SK-N-SH (cell line): Measurements from ENCODE around the gene PLEKHG1.

Experiments used
- CHD2 ChIP-seq: fragments of 150-350 bp; IDR thresholded peaks from 2 replicates; pipeline ENCODE4 v1.6.1; 2018; ENCODE audit warnings: low read length; ENCODE audit not compliant: partially characterized antibody
- ELF1 ChIP-seq: IDR thresholded peaks from 2 replicates; pipeline ENCODE4 v1.4.0; 2012
- EP300 ChIP-seq, 2 experiments: IDR thresholded peaks; 2 replicates each; pipeline versions ENCODE4 v1.4.0 to v1.6.1; 2012; ENCODE audit warnings: borderline replicate concordance in 1 of 2, low read depth in 1 of 2, low read length in 1 of 2
- GATA2 ChIP-seq: sonication (generic); formaldehyde crosslinking; IDR thresholded peaks from 2 replicates; pipeline ENCODE4 v1.5.0; 2020; ENCODE audit warnings: mild to moderate bottlenecking, missing genetic modification reagents
- MXI1 ChIP-seq: IDR thresholded peaks from 2 replicates; pipeline ENCODE4 v1.6.1; 2012; ENCODE audit warnings: mild to moderate bottlenecking, low read depth, low read length, improper control_type of control experiment
- NFIC ChIP-seq: IDR thresholded peaks from 2 replicates; pipeline ENCODE4 v1.4.0; 2012; ENCODE audit warnings: borderline replicate concordance
- NRF1 ChIP-seq: IDR thresholded peaks from 2 replicates; pipeline ENCODE4 v1.6.1; 2012; ENCODE audit warnings: low read depth, mild to moderate bottlenecking, low read length
- POLR2AphosphoS5 ChIP-seq: IDR thresholded peaks from 2 replicates; pipeline ENCODE4 v1.6.1; 2012; ENCODE audit warnings: low read depth, low read length
- USF2 ChIP-seq: fragments of 150-350 bp; IDR thresholded peaks from 2 replicates; pipeline ENCODE4 v1.6.1; 2017; ENCODE audit warnings: antibody characterized with exemption, low read length, low read depth, borderline replicate concordance
- YY1 ChIP-seq: IDR thresholded peaks from 2 replicates; pipeline ENCODE4 v1.4.0; 2012; ENCODE audit warnings: low read depth, mild to moderate bottlenecking
- ZBTB33 ChIP-seq: IDR thresholded peaks from 2 replicates; pipeline ENCODE4 v1.4.0; 2012; ENCODE audit warnings: low read depth, borderline replicate concordance
- TF ChIP-seq, protein P1 (sequence below): fragments of 200-600 bp; sonication (generic); IDR thresholded peaks from 2 replicates; pipeline ENCODE4 v1.6.1; 2017; ENCODE audit warnings: antibody characterized with exemption, mild to moderate bottlenecking, moderate library complexity
- TF ChIP-seq, protein P2 (sequence below): IDR thresholded peaks from 2 replicates; pipeline ENCODE4 v1.4.0; 2012; ENCODE audit warnings: low read depth, borderline replicate concordance

DNA sequence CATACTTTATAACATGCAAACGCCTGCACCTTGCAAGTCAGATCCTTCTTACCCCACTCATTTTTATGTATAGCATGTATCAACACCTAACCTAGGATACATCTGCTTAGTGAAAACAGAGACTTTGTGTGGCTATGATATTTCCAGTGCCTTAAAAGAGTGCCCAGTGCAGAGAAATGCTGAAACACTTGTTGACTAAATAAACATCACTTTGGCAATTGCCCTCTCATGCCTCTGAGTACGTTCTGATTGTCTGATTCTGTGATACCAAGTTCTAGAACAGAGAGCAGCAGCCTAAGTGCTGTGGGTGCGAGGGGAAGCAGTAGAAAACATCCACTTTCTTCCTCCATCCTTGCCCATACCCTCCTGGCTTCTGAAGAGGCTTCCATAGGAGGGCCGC lies 13.6 kb downstream of the PLEKHG1 start:
- TF ChIP-seq, protein P1, sequence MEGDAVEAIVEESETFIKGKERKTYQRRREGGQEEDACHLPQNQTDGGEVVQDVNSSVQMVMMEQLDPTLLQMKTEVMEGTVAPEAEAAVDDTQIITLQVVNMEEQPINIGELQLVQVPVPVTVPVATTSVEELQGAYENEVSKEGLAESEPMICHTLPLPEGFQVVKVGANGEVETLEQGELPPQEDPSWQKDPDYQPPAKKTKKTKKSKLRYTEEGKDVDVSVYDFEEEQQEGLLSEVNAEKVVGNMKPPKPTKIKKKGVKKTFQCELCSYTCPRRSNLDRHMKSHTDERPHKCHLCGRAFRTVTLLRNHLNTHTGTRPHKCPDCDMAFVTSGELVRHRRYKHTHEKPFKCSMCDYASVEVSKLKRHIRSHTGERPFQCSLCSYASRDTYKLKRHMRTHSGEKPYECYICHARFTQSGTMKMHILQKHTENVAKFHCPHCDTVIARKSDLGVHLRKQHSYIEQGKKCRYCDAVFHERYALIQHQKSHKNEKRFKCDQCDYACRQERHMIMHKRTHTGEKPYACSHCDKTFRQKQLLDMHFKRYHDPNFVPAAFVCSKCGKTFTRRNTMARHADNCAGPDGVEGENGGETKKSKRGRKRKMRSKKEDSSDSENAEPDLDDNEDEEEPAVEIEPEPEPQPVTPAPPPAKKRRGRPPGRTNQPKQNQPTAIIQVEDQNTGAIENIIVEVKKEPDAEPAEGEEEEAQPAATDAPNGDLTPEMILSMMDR = no peak
- TF ChIP-seq USF2 = no peak
- TF ChIP-seq POLR2AphosphoS5 = no peak
- TF ChIP-seq MXI1 = no peak
- TF ChIP-seq CHD2 = no peak
- no peak for TF ChIP-seq ZBTB33
- TF ChIP-seq NFIC = no peak
- no peak for TF ChIP-seq EP300 (IDR thresholded peaks at IDR 0.05; ENCODE audit: borderline replicate concordance in 1 of 2, low read depth in 1 of 2, low read length in 1 of 2)
- TF ChIP-seq, protein P2, sequence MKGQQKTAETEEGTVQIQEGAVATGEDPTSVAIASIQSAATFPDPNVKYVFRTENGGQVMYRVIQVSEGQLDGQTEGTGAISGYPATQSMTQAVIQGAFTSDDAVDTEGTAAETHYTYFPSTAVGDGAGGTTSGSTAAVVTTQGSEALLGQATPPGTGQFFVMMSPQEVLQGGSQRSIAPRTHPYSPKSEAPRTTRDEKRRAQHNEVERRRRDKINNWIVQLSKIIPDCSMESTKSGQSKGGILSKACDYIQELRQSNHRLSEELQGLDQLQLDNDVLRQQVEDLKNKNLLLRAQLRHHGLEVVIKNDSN = no peak
- no peak for TF ChIP-seq NRF1
- no peak for TF ChIP-seq YY1
- TF ChIP-seq GATA2 (CRISPR knock-in tag) = no peak
- TF ChIP-seq ELF1 = no peak
